Large intestine (tissue), 3 donors: ENCODE results near the gene HOXD11. TPM values are rescaled to one million over a fixed set of nuclear protein-coding genes. Genes with fewer than 3 reads are reported as not detected.

ENCODE experiments used
- DNase-seq, 2 donors: peaks; one replicate each; pipeline versions ENCODE4 v3.0.0 to v3.0.0-alpha.2; 2013
- H3K27ac ChIP-seq: one replicate; pipeline ENCODE4 v1.5.1; 2013; ENCODE audit warnings: low read length
- H3K27me3 ChIP-seq: 2 replicates; pipeline ENCODE4 v1.6.1; 2013; ENCODE audit warnings: low read length; ENCODE audit not compliant: control insufficient read depth, insufficient read depth
- H3K36me3 ChIP-seq: 2 replicates; pipeline ENCODE4 v1.6.1; 2013; ENCODE audit warnings: low read length; ENCODE audit not compliant: control insufficient read depth, insufficient read depth
- H3K4me1 ChIP-seq: one replicate; pipeline ENCODE4 v1.6.1; 2013; ENCODE audit warnings: low read length; ENCODE audit not compliant: control insufficient read depth, insufficient read depth
- H3K4me3 ChIP-seq: one replicate; pipeline ENCODE4 v1.5.1; 2013; ENCODE audit warnings: low read length
- H3K9me3 ChIP-seq: one replicate; pipeline ENCODE4 v1.6.1; 2013; ENCODE audit warnings: mild to moderate bottlenecking, low read depth, low read length, moderate library complexity; ENCODE audit not compliant: control insufficient read depth
- WGBS: methylation state at CpG from one replicate; pipeline ENCODE4 v1.1.5; 2013; ENCODE audit warnings: low lambda C conversion rate; ENCODE audit not compliant: insufficient coverage; 5-methylcytosine and 5-hydroxymethylcytosine counted together
- polyA plus RNA-seq: library from polyadenylated mRNA; unstranded; fragments of 120-200 nt; gene quantifications from one replicate; pipeline ENCODE4 v1.2.1, GENCODE V29; 2013

The HOXD11 gene
- polyA plus RNA-seq, 1 donor = not detected

- H3K9me3 ChIP-seq = peaks cover 4% of the 10 kb centered on the region
- H3K27ac ChIP-seq = peak overlapping the region; percentile 37
- DNase-seq = peak in 1 of 2 donors; percentile 54
- peak overlapping the region; percentile 30 for H3K4me3 ChIP-seq
- H3K4me1 ChIP-seq = peaks cover 2% of the 10 kb centered on the region
- no CpG with 5 or more reads among the region's 100 CpGs for WGBS
- H3K27me3 ChIP-seq = peaks cover 90% of the 10 kb centered on the region
- H3K36me3 ChIP-seq = no peaks in the 10 kb centered on the region
These were observed 23.3 kb downstream of the HOXD11 start for GRCh38 chr2:176130147-176130956.

- H3K4me1 ChIP-seq = peaks cover 2% of the 10 kb centered on the region
- H3K4me3 ChIP-seq = peak overlapping the region; percentile 30
- 17% methylated on average over 10 of the region's 15 CpGs for WGBS
- peaks cover 90% of the 10 kb centered on the region for H3K27me3 ChIP-seq
- DNase-seq = no peak
- peaks cover 4% of the 10 kb centered on the region for H3K9me3 ChIP-seq
- peak overlapping the region; percentile 37 for H3K27ac ChIP-seq
- no peaks in the 10 kb centered on the region for H3K36me3 ChIP-seq
These were observed 24.1 kb downstream of the HOXD11 start for GRCh38 chr2:176130957-176131847.

- Histone ChIP-seq H3K36me3 (no peaks in the 10 kb centered on the region), H3K4me1 (peaks cover 2% of the 10 kb centered on the region), H3K4me3 (no peak overlapping the region), H3K27me3 (peaks cover 89% of the 10 kb centered on the region), H3K9me3 (peaks cover 5% of the 10 kb centered on the region), H3K27ac (no peak overlapping the region)
- DNase-seq = no peak
- WGBS = 20% methylated on average over 1 of the region's 4 CpGs
These were observed 24.7 kb downstream of the HOXD11 start for GRCh38 chr2:176131848-176132158.

- Histone ChIP-seq H3K9me3 (peaks cover 6% of the 10 kb centered on the region), H3K36me3 (no peaks in the 10 kb centered on the region), H3K27ac (no peak overlapping the region), H3K27me3 (peaks cover 91% of the 10 kb centered on the region), H3K4me3 (peak overlapping the region; percentile 17), H3K4me1 (peaks cover 2% of the 10 kb centered on the region)
- DNase-seq = no peak
- no CpG with 5 or more reads among the region's 33 CpGs for WGBS
These were observed 25.4 kb downstream of the HOXD11 start for GRCh38 chr2:176132205-176133171.

- Histone ChIP-seq H3K27ac (no peak overlapping the region), H3K36me3 (no peaks in the 10 kb centered on the region), H3K27me3 (peaks cover 91% of the 10 kb centered on the region), H3K4me3 (no peak overlapping the region), H3K9me3 (peaks cover 6% of the 10 kb centered on the region), H3K4me1 (peaks cover 2% of the 10 kb centered on the region)
- no peak for DNase-seq
These were observed 26.3 kb downstream of the HOXD11 start for GRCh38 chr2:176133389-176133788.

GRCh38 chr2:176134035-176134434 is 27.0 kb downstream of the HOXD11 start:
- DNase-seq = no peak
- Histone ChIP-seq H3K27ac (no peak overlapping the region), H3K36me3 (no peaks in the 10 kb centered on the region), H3K27me3 (peaks cover 91% of the 10 kb centered on the region), H3K4me3 (no peak overlapping the region), H3K9me3 (peaks cover 6% of the 10 kb centered on the region), H3K4me1 (peaks cover 2% of the 10 kb centered on the region)
- WGBS = no CpG with 5 or more reads among the region's 4 CpGs

- Histone ChIP-seq H3K27ac (peak overlapping the region; percentile 56), H3K4me3 (no peak overlapping the region)
These were observed 28.0 kb downstream of the HOXD11 start for GRCh38 chr2:176135035-176135440.

GRCh38 chr2:176136374-176137251 is 29.5 kb downstream of the HOXD11 start:
- H3K27ac ChIP-seq = peak overlapping the region; percentile 56
- WGBS = no CpG with 5 or more reads among the region's 71 CpGs
- H3K27me3 ChIP-seq = peaks cover 93% of the 10 kb centered on the region
- H3K36me3 ChIP-seq = no peaks in the 10 kb centered on the region
- peak in 1 of 2 donors; percentile 54 for DNase-seq
- H3K4me3 ChIP-seq = peak overlapping the region; percentile 55
- peaks cover 5% of the 10 kb centered on the region for H3K4me1 ChIP-seq
- H3K9me3 ChIP-seq = peaks cover 6% of the 10 kb centered on the region

More at GRCh38 chr2:176135035-176135440, 28.0 kb downstream of the HOXD11 start:
- Histone ChIP-seq H3K36me3 (no peaks in the 10 kb centered on the region), H3K4me1 (peaks cover 2% of the 10 kb centered on the region), H3K27me3 (peaks cover 95% of the 10 kb centered on the region), H3K9me3 (peaks cover 3% of the 10 kb centered on the region)
- DNase-seq = no peak

GRCh38 chr2:176137252-176137580 is 30.1 kb downstream of the HOXD11 start:
- no peak for DNase-seq
- Histone ChIP-seq H3K4me3 (peak overlapping the region; percentile 55), H3K36me3 (no peaks in the 10 kb centered on the region), H3K4me1 (peaks cover 5% of the 10 kb centered on the region), H3K27ac (peak overlapping the region; percentile 55), H3K9me3 (peaks cover 6% of the 10 kb centered on the region), H3K27me3 (peaks cover 88% of the 10 kb centered on the region)
- no CpG with 5 or more reads among the region's 2 CpGs for WGBS
